ENCODE measurements around the gene LGALS12. TPM values are rescaled to one million over a fixed set of nuclear protein-coding genes. Genes with fewer than 3 reads are reported as not detected.
"Not testable (repeated sequence)": the region's sequence is repeated elsewhere in the genome, so short reads cannot be mapped to it uniquely, and the experiment has no call there.

LGALS12 gene
- total RNA-seq, 1 donor from 2014 or later = not detected

DNA sequence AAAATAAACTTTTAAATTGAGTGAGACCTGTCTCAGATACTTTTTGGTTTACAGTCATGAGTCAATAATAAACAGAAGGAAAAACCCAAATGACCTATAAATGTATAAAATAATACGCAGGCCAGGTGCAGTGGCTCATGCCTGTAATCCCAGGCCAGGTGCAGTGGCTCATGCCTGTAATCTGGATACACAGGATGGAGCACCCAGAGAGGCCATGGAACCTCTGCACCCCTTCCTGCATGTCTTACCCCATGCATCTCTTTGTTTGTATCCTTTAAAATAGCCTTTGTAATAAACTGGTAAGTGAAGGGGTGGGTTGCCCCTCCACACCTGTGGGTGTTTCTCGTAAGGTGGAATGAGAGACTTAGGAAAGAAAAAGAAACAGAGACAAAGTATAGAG, 21.8 kb downstream of the LGALS12 start:
- Mint-ChIP-seq H3K27me3 (ENCODE audit: low read depth) (peaks cover 42% of the 10 kb centered on the region), H3K27ac (ENCODE audit: unreplicated experiment) (no peak overlapping the region), H3K36me3 (ENCODE audit: low read depth) (no peaks in the 10 kb centered on the region), H3K4me1 (peaks cover 15% of the 10 kb centered on the region), H3K9me3 (peaks cover 4% of the 10 kb centered on the region), H3K4me3 (no peak overlapping the region)
- no peak for DNase-seq (ENCODE audit: low read depth, low spot score)
- TF ChIP-seq, protein P1, sequence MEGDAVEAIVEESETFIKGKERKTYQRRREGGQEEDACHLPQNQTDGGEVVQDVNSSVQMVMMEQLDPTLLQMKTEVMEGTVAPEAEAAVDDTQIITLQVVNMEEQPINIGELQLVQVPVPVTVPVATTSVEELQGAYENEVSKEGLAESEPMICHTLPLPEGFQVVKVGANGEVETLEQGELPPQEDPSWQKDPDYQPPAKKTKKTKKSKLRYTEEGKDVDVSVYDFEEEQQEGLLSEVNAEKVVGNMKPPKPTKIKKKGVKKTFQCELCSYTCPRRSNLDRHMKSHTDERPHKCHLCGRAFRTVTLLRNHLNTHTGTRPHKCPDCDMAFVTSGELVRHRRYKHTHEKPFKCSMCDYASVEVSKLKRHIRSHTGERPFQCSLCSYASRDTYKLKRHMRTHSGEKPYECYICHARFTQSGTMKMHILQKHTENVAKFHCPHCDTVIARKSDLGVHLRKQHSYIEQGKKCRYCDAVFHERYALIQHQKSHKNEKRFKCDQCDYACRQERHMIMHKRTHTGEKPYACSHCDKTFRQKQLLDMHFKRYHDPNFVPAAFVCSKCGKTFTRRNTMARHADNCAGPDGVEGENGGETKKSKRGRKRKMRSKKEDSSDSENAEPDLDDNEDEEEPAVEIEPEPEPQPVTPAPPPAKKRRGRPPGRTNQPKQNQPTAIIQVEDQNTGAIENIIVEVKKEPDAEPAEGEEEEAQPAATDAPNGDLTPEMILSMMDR (conservative IDR thresholded peaks at IDR 0.05) = no peak

DNA sequence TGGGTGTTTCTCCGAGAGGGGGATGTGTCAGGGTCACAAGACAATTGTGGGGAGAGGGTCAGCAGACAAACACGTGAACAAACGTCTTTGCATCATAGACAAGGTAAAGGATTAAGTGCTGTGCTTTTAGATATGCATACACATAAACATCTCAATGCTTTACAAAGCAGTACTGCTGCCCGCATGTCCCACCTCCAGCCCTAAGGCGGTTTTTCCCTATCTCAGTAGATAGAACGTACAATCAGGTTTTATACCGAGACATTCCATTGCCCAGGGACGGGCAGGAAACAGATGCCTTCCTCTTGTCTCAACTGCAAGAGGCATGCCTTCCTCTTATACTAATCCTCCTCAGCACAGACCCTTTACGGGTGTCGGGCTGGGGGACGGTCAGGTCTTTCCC, 22.3 kb downstream of the LGALS12 start:
- not testable (repeated sequence) for H3K36me3 Mint-ChIP-seq (ENCODE audit: low read depth); DNase-seq (ENCODE audit: low read depth, low spot score); H3K9me3 Mint-ChIP-seq; H3K27ac Mint-ChIP-seq (ENCODE audit: unreplicated experiment); H3K4me3 Mint-ChIP-seq
- peaks cover 41% of the 10 kb centered on the region for H3K27me3 Mint-ChIP-seq (ENCODE audit: low read depth)
- H3K4me1 Mint-ChIP-seq = peaks cover 15% of the 10 kb centered on the region

DNA sequence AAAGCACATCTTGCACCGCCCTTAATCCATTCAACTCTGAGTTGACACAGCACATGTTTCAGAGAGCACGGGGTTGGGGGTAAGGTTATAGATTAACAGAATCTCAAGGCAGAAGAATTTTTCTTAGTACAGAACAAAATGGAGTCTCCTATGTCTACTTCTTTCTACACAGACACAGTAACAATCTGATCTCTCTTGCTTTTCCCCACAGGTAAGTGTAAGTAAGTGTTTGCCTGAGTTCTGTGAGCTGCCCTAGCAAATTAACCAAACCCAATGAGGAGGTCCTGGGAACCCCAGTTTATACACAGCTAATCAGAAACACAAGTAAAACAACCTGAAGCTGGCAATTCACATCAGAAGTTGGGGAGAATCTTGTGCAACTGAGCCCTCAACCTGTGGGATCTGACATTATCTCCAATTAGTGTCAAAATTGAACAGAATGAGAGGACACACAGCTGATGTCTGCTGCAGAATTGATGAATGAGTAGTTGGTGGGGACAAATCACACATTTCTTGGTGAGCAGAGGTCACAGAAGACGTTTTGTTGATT, 22.9 kb downstream of the LGALS12 start:
- not testable (repeated sequence) for H3K4me3 Mint-ChIP-seq; H3K36me3 Mint-ChIP-seq (ENCODE audit: low read depth); H3K9me3 Mint-ChIP-seq; H3K27ac Mint-ChIP-seq (ENCODE audit: unreplicated experiment); DNase-seq (ENCODE audit: low read depth, low spot score)
- Mint-ChIP-seq H3K4me1 (peaks cover 15% of the 10 kb centered on the region), H3K27me3 (ENCODE audit: low read depth) (peaks cover 42% of the 10 kb centered on the region)

DNA sequence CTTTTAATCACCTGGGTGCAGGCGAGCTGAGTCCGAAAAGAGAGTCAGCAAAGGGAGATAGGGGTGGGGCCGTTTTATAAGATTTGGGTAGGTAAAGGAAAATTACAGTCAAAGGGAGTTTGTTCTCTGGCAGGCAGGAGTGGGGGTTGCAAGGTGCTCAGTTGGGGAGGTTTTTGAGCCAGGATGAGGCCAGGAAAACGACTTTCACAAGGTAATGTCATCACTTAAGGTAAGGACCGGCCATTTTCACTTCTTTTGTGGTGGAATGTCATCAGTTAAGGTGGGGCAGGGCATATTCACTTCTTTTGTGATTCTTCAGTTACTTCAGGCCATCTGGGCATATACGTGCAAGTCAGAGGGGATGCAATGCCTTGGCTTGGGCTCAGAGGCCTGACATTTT, 23.5 kb downstream of the LGALS12 start:
- H3K36me3 Mint-ChIP-seq (ENCODE audit: low read depth); H3K27ac Mint-ChIP-seq (ENCODE audit: unreplicated experiment); DNase-seq (ENCODE audit: low read depth, low spot score); H3K4me3 Mint-ChIP-seq; H3K9me3 Mint-ChIP-seq: not testable (repeated sequence)
- Mint-ChIP-seq H3K27me3 (ENCODE audit: low read depth) (peaks cover 46% of the 10 kb centered on the region), H3K4me1 (peaks cover 15% of the 10 kb centered on the region)

DNA sequence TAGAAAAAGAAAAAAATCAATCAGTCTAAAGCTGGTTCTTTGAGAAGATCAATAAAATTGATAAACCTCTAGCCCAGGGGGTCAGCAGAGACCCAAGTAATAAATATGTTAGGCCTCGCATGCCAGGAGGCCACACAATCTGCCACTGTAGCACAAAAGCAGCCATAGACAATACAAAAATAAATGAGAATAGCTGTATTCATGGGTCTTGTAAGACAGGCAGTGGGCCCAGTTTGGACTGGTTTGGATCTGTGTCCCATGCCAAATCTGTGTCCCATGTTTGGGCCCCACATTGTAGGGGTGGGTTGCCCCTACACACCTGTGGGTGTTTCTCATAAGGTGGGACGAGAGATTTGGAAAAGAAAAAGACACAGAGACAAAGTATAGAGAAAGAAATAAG, 24.1 kb downstream of the LGALS12 start:
- Mint-ChIP-seq H3K9me3 (no peaks in the 10 kb centered on the region), H3K4me1 (peaks cover 15% of the 10 kb centered on the region), H3K27me3 (ENCODE audit: low read depth) (peaks cover 46% of the 10 kb centered on the region), H3K36me3 (ENCODE audit: low read depth) (no peaks in the 10 kb centered on the region), H3K4me3 (no peak overlapping the region), H3K27ac (ENCODE audit: unreplicated experiment) (no peak overlapping the region)
- TF ChIP-seq, protein P1 (conservative IDR thresholded peaks at IDR 0.05) = no peak
- no peak for DNase-seq (ENCODE audit: low read depth, low spot score)

DNA sequence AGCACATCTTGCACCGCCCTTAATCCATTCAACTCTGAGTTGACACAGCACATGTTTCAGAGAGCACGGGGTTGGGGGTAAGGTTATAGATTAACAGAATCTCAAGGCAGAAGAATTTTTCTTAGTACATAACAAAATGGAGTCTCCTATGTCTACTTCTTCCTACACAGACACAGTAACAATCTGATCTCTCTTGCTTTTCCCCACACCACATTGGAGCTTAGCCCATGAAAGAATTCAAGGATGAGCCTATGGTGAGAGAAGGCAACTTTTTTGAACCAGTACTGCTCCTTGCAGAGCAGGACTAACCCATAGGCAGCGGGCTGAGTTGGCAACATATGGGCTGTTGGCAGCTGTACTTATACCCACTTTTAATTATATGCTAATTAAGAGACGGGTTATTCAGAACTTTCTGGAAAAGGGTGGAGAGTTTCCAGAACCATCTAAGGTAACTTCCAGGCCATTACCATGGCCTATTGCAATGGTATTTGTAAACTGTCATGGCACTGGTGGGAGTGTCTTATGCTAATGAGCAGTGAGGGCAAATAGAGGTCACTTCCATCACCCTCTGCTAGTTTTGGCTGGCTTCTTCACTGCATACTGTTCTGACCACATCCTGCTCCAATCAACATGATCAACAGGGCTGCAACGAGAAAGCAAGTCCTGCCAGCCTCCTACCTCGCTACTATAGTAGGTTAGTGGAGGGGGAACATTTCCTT, 25.3 kb downstream of the LGALS12 start:
- not testable (repeated sequence) for H3K36me3 Mint-ChIP-seq (ENCODE audit: low read depth); H3K27ac Mint-ChIP-seq (ENCODE audit: unreplicated experiment); H3K4me3 Mint-ChIP-seq; DNase-seq (ENCODE audit: low read depth, low spot score); H3K9me3 Mint-ChIP-seq
- Mint-ChIP-seq H3K4me1 (peaks cover 15% of the 10 kb centered on the region), H3K27me3 (ENCODE audit: low read depth) (peaks cover 46% of the 10 kb centered on the region)

DNA sequence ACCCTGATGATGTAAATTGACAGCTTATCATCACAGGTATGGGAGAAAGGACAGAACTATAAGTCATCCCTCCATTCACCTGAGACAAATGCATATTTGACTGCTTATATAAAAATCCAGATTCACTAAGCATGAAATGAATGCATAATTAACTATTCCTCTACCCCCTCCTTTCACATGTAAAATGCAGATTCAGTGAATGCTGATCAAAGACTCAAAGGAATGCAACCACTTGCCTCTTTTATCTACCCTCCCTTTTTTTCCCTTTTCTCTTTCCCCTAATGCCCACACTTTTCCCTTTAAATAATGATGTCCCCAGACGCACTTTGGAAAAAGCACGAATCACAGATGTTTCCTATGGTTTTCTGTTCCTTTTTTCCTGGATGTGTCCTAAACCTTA, 26.2 kb downstream of the LGALS12 start:
- Mint-ChIP-seq H3K27me3 (ENCODE audit: low read depth) (peaks cover 46% of the 10 kb centered on the region), H3K4me1 (peaks cover 15% of the 10 kb centered on the region), H3K9me3 (no peaks in the 10 kb centered on the region), H3K27ac (ENCODE audit: unreplicated experiment) (no peak overlapping the region), H3K4me3 (no peak overlapping the region), H3K36me3 (ENCODE audit: low read depth) (no peaks in the 10 kb centered on the region)
- no peak for DNase-seq (ENCODE audit: low read depth, low spot score)
- TF ChIP-seq, protein P1 (conservative IDR thresholded peaks at IDR 0.05) = no peak

All from neural crest cell (in vitro differentiated cells).